22Rv1 (cell line): Measurements from ENCODE around the gene NSD1.

ENCODE experiments used
- CTCF ChIP-seq: fragments of 450-650 bp; IDR thresholded peaks from 2 replicates; pipeline ENCODE4 v1.5.1; 2017; ENCODE audit warnings: mild to moderate bottlenecking
- ZFX ChIP-seq: fragments of 450-650 bp; IDR thresholded peaks from 2 replicates; pipeline ENCODE4 v1.6.1; 2017; ENCODE audit warnings: antibody characterized with exemption, borderline replicate concordance

DNA sequence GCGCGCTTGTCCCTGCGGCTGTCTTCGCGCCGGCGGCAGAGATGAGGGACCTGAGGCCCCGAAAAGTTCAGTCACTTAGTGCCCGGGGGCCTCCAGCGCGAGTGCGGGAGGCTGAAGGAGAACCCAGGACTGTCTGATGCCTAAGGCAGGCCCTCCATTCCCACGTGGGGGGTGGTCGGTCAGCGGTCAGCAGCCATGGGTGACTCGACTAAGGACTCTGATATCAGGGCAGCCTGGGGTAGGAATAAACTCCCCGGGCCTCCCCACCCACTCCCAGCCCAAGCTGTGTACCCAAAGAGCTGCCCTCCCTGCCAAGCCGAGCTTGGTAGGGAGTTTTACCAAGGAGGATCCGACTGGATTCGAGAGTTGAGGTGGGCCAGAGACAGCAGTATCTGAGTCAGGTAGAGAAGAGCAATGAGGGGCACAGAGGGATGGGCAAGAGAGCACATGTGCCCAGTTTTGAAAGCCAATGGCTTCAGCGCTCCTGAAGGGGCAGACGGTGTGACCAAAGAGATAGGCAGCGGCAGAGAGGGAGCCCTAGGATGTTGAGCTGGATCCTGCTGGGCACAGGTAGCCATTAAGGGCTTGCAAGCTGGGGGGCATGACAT, 46.1 kb upstream of the NSD1 start:
- no peak for TF ChIP-seq CTCF
- TF ChIP-seq ZFX, result no peak
